GM23338 (cell line): ENCODE data around the gene XPR1. TPM values are rescaled to one million over a fixed set of nuclear protein-coding genes. Genes with fewer than 3 reads are reported as not detected.

Source experiments
- ATAC-seq: fragments of 200-7000 bp; cut with Tn5 transposase; 3 replicates; pipeline ENCODE4 v1.9.1; 2020
- DNase-seq: peaks from one replicate; pipeline ENCODE4 v3.0.0-alpha.2; 2015; ENCODE audit warnings: low spot score
- H2AFZ ChIP-seq: fragments of 200-600 bp; sonication (generic); 2 replicates; pipeline ENCODE4 v1.8.0; 2016; ENCODE audit warnings: antibody characterized with exemption, mild to moderate bottlenecking, moderate library complexity
- H3F3A ChIP-seq: fragments of 200-600 bp; sonication (generic); replicated peaks from 2 replicates; pipeline ENCODE4 v1.8.0; 2017; ENCODE audit warnings: antibody characterized with exemption, mixed run types, low read depth
- H3K27ac ChIP-seq: fragments of 200-600 bp; sonication (generic); 2 replicates; pipeline ENCODE4 v1.6.1; 2016; ENCODE audit warnings: low read depth
- H3K27me3 ChIP-seq: fragments of 200-600 bp; sonication (generic); 2 replicates; pipeline ENCODE4 v1.8.0; 2016; ENCODE audit warnings: mild to moderate bottlenecking, mixed run types, moderate library complexity; ENCODE audit not compliant: insufficient read depth
- H3K36me3 ChIP-seq: fragments of 200-600 bp; sonication (generic); 2 replicates; pipeline ENCODE4 v1.8.0; 2016; ENCODE audit warnings: mild to moderate bottlenecking; ENCODE audit not compliant: insufficient read depth
- H3K4me1 ChIP-seq: fragments of 200-600 bp; sonication (generic); 2 replicates; pipeline ENCODE4 v1.8.0; 2016; ENCODE audit warnings: mild to moderate bottlenecking, moderate library complexity; ENCODE audit not compliant: insufficient read depth
- H3K4me2 ChIP-seq: fragments of 200-600 bp; sonication (generic); 2 replicates; pipeline ENCODE4 v1.7.1; 2017; ENCODE audit warnings: mixed run types
- H3K4me3 ChIP-seq: fragments of 200-600 bp; sonication (generic); 2 replicates; pipeline ENCODE4 v1.6.1; 2016; ENCODE audit warnings: mixed run types
- H3K79me2 ChIP-seq: fragments of 200-600 bp; sonication (generic); replicated peaks from 2 replicates; pipeline ENCODE4 v1.8.0; 2017; ENCODE audit warnings: mild to moderate bottlenecking; ENCODE audit not compliant: insufficient read depth
- H3K9me2 ChIP-seq: fragments of 200-600 bp; sonication (generic); 2 replicates; pipeline ENCODE4 v1.8.0; 2017; ENCODE audit not compliant: insufficient read depth
- H4K20me1 ChIP-seq: fragments of 200-600 bp; sonication (generic); replicated peaks from 2 replicates; pipeline ENCODE4 v1.8.0; 2017; ENCODE audit warnings: mild to moderate bottlenecking; ENCODE audit not compliant: insufficient read depth
- H3K27ac Mint-ChIP-seq: 2 replicates; pipeline ENCODE4 v1.8.0; 2020; ENCODE audit warnings: inconsistent platforms, mild to moderate bottlenecking, moderate library complexity, mixed read lengths
- H3K27me3 Mint-ChIP-seq: 3 replicates; pipeline ENCODE4 v1.8.0; 2022; ENCODE audit warnings: low read depth, mild to moderate bottlenecking, moderate library complexity, mixed read lengths, inconsistent platforms; ENCODE audit not compliant: insufficient read depth, poor library complexity
- H3K36me3 Mint-ChIP-seq: 3 replicates; pipeline ENCODE4 v1.8.0; 2021; ENCODE audit warnings: low read depth, mild to moderate bottlenecking, inconsistent platforms, moderate library complexity, mixed read lengths
- H3K4me1 Mint-ChIP-seq: 3 replicates; pipeline ENCODE4 v1.8.0; 2020; ENCODE audit warnings: mild to moderate bottlenecking, inconsistent platforms, mixed read lengths
- H3K4me3 Mint-ChIP-seq: 3 replicates; pipeline ENCODE4 v1.8.0; 2021; ENCODE audit warnings: moderate library complexity, mild to moderate bottlenecking, inconsistent platforms, mixed read lengths
- H3K9me3 Mint-ChIP-seq: 3 replicates; pipeline ENCODE4 v1.8.0; 2020; ENCODE audit warnings: moderate library complexity, mild to moderate bottlenecking, inconsistent platforms, mixed read lengths
- CREB1 ChIP-seq: fragments of 250-450 bp; sonication (Bioruptor Pico); IDR thresholded peaks from 2 replicates; pipeline ENCODE4 v1.5.0; 2020; ENCODE audit warnings: low read depth, mild to moderate bottlenecking, moderate library complexity
- CTCF ChIP-seq, 2 experiments: fragments of 200-600 bp in 1 of 2; sonication (generic) in 1 of 2; conservative IDR thresholded peaks; 2 replicates each; pipeline versions ENCODE4 v1.5.1 to v1.6.1; 2016 to 2017; ENCODE audit warnings: antibody characterized with exemption in 2 of 2, low read depth in 2 of 2, mild to moderate bottlenecking in 2 of 2, moderate library complexity in 1 of 2
- ETS1 ChIP-seq: IDR thresholded peaks from 2 replicates; pipeline ENCODE4 v1.6.1; 2016; ENCODE audit warnings: antibody characterized with exemption
- EZH2 ChIP-seq: fragments of 200-600 bp; sonication (generic); IDR thresholded peaks from one replicate; pipeline ENCODE4 v1.8.0; 2017; ENCODE audit warnings: antibody characterized with exemption, mild to moderate bottlenecking, low read depth; ENCODE audit not compliant: unreplicated experiment
- EZH2phosphoT487 ChIP-seq: fragments of 200-600 bp; sonication (generic); IDR thresholded peaks from one replicate; pipeline ENCODE4 v1.8.1; 2018; ENCODE audit warnings: antibody characterized with exemption; ENCODE audit not compliant: unreplicated experiment
- JUNB ChIP-seq: IDR thresholded peaks from one replicate; pipeline ENCODE4 v1.6.1; 2016; ENCODE audit warnings: antibody characterized with exemption; ENCODE audit not compliant: unreplicated experiment
- NANOG ChIP-seq: IDR thresholded peaks from 2 replicates; pipeline ENCODE4 v1.6.1; 2016; ENCODE audit warnings: antibody characterized with exemption, borderline replicate concordance
- POLR2AphosphoS5 ChIP-seq: IDR thresholded peaks from 2 replicates; pipeline ENCODE4 v1.6.1; 2016; ENCODE audit warnings: antibody characterized with exemption, low read depth
- REST ChIP-seq: IDR thresholded peaks from one replicate; pipeline ENCODE4 v1.6.1; 2018; ENCODE audit warnings: antibody characterized with exemption; ENCODE audit not compliant: unreplicated experiment
- STAT1 ChIP-seq: IDR thresholded peaks from one replicate; pipeline ENCODE4 v1.6.1; 2016; ENCODE audit warnings: antibody characterized with exemption; ENCODE audit not compliant: unreplicated experiment
- ZNF114 ChIP-seq: fragments of 250-450 bp; sonication (Bioruptor Pico); IDR thresholded peaks from 2 replicates; pipeline ENCODE4 v1.5.0; 2020; ENCODE audit warnings: mild to moderate bottlenecking, moderate library complexity
- ZNF331 ChIP-seq: fragments of 250-450 bp; sonication (Bioruptor Pico); IDR thresholded peaks from 2 replicates; pipeline ENCODE4 v1.5.0; 2020; ENCODE audit warnings: low read depth, mild to moderate bottlenecking, moderate library complexity
- ZNF462 ChIP-seq: fragments of 250-450 bp; sonication (Bioruptor Pico); IDR thresholded peaks from 2 replicates; pipeline ENCODE4 v1.5.0; 2020; ENCODE audit warnings: mild to moderate bottlenecking, moderate library complexity
- polyA plus RNA-seq: library from polyadenylated mRNA; unstranded; fragments of >200 nt; fragmentation: Nextera tagmentation; extraction: Ambion mirVana; gene quantifications from 2 replicates; pipeline ENCODE4 v1.2.1, GENCODE V29; 2016
- total RNA-seq: library from RNA; depleted of rRNA; stranded (reverse); fragments of >200 nt; shearing (Covaris generic); gene quantifications from 2 replicates; pipeline ENCODE4 v1.2.3, GENCODE V29; 2014

Gene XPR1
- total and polyA plus RNA-seq, 2 experiments from 2014 or later: 9.3 to 38.1 TPM

GRCh38 chr1:180672505-180672904 lies 40.7 kb downstream of the XPR1 start:
- Histone ChIP-seq H3K4me3 (no peak overlapping the region), H3K9me2 (no peaks in the 10 kb centered on the region), H3F3A (no peaks in the 10 kb centered on the region), H3K27me3 (no peaks in the 10 kb centered on the region), H2AFZ (no peak overlapping the region), H3K27ac (no peak overlapping the region), H4K20me1 (no peaks in the 10 kb centered on the region), H3K79me2 (peaks cover 80% of the 10 kb centered on the region), H3K36me3 (no peaks in the 10 kb centered on the region), H3K4me1 (peaks cover 14% of the 10 kb centered on the region), H3K4me2 (no peak overlapping the region)
- H3K9me3 Mint-ChIP-seq: peaks cover 6% of the 10 kb centered on the region; the same call in 2 of the 3 replicates
- TF ChIP-seq ZNF114 (no peak), ETS1 (no peak), STAT1 (no peak), ZNF462 (CRISPR knock-in tag) (no peak), JUNB (no peak), EZH2 (no peak), CREB1 (no peak), NANOG (no peak), CTCF (conservative IDR thresholded peaks at IDR 0.05; ENCODE audit: low read depth in 2 of 2) (no peak), ZNF331 (CRISPR knock-in tag) (no peak), REST (no peak), POLR2AphosphoS5 (no peak), EZH2phosphoT487 (no peak)
- peaks cover 16% of the 10 kb centered on the region; the same call in 2 of the 3 replicates for H3K36me3 Mint-ChIP-seq
- no peaks in the 10 kb centered on the region for H3K27me3 Mint-ChIP-seq
- no peak overlapping the region for H3K27ac Mint-ChIP-seq
- no peak overlapping the region for H3K4me3 Mint-ChIP-seq
- ATAC-seq (no peak), DNase-seq (no peak)
- H3K4me1 Mint-ChIP-seq: peaks cover 15% of the 10 kb centered on the region
